GM21619 (cell line): ENCODE data around the gene CEP350.
"Not testable (repeated sequence)": the region's sequence is repeated elsewhere in the genome, so short reads cannot be mapped to it uniquely, and the experiment has no call there.

Source experiments
- ATAC-seq: cut with Tn5 transposase; IDR thresholded peaks from one replicate; pipeline ENCODE4 v1.9.1; 2021; ENCODE audit not compliant: unreplicated experiment

CEP350 gene

DNA sequence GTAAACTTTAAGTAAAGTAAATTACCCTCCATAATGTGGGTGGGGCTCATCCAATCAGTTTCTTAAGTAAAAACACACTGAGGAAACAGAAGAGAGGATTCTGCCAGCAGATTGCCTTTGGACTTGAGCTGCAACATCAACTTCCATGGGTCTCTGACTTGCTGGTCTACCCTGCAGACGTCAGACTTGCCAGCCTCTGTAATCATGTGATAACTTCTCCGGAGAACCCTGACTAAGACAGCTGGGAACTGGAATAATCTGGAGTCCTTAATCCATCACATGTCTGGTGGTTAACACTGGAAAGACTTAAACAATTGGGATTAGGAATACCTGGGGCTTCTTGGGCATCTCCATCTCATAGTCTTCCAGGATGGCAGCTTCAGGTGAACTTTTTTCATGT, 13.2 kb upstream of the CEP350 start:
- ATAC-seq = no peak

DNA sequence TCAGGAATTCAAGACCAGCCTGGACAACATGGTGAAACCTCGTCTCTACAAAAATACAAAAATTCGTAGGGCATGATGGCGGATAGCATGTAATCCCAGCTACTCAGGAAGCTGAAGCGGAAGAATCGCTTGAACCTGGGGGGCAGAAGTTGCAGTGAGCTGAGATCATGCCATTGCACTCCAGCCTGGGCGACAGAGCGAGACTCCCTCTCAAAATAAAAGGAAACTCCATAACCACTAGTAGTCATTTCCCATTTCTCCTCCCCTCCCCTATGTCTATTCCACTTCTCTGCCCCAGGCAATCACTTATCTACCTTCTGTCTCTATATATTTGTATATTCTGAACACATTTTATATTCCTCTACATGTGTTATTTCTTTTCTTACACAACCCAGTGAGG, 4.0 kb upstream of the CEP350 start:
- ATAC-seq = no peak

DNA sequence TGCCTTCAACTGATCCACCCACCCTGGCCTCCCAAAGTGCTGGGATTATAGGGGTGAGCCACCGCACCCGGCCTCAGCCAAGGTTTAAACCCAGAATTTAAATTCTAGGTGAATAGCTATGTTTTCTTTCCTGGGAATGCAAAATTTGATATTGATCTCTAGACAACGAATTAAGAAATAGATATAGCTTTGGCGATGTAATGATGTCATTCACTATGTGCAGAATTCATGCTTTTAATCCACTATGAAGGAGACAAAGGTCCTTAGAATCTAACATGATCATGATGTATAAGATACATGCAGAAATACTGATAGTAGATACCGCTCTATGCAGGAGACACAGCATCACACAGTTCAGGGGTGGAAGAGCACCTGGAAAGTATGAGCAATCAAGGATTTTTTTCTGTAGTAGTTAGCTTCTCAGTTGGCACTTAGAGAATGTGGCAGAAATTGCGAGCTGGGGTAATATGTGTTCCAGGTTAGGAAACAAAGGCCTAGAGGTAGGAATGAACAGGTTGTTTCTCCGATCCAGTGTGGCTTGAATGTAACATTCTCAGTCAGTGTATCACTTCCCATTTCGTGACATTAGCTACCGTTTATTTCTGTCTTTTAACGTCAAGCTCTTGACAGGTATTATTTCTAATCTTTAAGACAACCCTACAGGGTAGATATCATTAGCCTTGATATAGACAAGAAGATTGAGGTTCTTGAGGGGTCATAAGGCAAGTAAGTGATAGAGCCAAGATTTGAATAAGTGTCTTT, 3.0 kb upstream of the CEP350 start:
- no peak for ATAC-seq

DNA sequence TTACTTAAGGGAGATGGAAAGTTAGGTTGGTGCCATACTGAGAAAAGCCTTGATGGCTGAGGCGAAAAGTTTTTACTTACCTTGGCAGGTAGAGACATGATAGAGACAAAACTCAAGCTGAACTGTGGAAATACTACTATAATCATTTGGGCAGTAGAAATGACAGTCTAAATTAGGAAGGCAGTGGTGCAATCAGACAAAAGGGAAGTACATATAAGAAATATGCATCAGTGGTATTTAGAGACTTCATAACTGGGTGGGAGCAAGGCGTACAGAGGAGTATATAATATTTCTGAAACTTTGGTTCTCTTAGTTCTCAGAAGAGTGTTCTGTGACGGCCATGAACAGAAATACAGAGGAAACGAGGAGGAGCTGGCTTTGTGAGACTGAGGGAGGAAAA, 2.4 kb upstream of the CEP350 start:
- ATAC-seq = no peak

DNA sequence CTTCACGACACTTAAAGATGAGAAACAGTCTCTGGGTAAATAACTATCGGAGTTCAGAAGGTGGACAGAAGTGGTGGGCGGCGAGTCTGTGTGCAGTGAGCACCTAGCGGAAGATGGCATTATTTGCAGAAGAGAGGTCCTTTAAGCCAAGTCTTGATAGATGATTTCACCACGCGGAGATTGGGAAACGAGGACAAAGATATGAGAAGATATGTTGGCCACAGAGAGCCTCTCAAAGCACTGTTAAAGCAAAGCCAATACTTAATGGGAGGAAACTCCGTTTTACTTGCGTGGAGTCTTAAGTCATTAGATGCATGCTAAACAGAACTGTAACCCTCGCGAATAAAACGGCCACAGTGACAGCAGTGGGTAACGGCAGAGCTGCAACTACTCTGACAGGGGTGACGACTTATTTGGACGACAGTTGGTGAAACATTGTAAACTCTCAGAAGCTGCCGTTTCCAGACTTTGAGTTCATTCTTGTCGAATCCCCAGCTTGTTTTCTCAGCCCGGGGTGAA, 577 bp upstream of the CEP350 start:
- ATAC-seq = no peak

DNA sequence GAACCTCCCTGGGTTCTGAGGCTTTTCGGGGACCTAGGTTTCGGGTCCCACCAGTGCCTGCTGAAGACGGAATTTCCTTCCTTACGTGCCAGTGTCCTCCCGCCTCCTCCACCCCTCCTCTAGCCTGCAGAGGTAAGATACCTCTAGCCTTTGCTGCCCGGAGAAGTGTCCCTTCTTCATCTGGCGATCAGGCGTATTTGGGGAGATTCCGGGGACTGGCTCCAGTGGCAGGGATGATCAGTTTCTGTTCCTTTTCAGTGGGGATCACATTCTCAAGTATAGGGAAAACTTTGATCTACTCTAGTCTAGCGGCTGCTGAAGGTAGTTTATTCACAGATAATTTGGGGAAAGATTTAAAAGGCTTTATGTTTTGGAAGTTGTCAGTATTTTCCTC, 674 bp downstream of the CEP350 start:
- no peak for ATAC-seq

DNA sequence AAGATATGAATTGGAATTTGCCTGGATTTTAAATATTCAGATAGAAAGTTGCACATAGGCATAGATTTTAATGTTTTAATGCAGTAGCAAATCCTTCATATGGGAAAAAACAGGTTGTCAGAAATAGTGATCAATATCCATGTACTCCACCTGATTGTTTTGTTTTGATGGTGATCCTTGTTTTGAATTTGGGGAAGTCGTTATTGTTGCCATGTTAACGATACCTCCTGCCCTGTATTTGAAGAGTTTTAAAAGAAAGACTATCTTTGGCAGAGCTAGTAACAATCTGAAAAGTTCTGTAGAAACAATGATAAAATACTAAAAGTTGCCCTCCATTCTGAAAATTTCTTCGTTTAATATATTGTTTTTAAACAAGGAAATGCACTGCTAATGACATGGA, 1.1 kb downstream of the CEP350 start:
- no peak for ATAC-seq

DNA sequence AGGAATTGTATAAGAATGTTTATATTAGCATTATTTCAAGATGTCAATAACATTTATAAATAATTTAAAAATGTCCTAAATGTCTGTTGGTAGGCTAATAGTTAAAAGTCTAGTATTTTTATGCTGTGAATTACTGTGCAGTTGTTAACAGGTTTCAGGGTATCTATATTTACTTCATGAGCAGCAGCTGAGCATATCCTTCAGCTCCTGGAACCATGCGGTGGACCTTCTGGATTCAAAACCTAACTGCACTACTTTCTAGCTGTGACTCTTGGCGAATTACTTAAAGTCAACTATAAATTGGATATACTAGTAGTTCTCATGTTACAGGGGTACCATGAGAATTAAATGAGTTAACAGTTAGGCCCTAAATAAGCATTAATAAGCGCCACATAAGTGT, 3.7 kb downstream of the CEP350 start:
- no peak for ATAC-seq

DNA sequence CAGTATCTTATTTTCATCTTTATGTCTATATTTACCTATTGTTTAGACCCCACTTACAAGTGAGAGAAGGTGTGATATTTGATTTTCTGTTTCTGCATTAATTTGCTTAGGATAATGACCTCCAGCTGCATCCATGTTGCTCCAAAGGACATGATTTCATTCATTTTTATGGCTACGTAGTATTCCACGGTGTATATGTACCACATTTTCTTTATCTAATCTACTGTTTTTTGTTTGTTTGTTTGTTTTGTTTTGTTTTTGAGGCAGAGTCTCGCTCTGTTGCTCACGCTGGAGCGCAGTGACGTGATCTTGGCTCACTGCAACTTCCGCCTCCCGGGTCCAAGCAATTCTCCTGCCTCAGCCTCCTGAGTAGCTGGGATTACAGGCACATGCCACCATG, 7.6 kb downstream of the CEP350 start:
- not testable (repeated sequence) for ATAC-seq

DNA sequence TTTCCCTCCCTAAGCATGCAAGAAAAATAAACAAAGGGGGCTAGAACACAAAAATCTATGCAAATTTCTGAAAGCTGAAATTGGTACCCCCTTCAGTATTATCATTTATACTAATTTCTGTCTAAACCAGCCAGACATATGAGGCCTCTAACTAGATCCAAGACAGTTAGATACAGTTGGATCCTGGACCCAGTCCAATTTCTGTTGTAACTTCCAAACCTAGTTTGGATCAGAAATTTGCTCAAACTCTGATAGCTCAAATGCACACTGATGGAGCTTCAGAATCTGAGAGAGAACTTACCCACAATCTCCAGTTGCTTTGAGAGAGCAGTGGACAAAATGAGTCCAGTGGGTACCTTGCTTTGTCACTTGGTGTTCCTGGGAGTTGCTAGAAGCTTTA, 11.9 kb downstream of the CEP350 start:
- no peak for ATAC-seq

DNA sequence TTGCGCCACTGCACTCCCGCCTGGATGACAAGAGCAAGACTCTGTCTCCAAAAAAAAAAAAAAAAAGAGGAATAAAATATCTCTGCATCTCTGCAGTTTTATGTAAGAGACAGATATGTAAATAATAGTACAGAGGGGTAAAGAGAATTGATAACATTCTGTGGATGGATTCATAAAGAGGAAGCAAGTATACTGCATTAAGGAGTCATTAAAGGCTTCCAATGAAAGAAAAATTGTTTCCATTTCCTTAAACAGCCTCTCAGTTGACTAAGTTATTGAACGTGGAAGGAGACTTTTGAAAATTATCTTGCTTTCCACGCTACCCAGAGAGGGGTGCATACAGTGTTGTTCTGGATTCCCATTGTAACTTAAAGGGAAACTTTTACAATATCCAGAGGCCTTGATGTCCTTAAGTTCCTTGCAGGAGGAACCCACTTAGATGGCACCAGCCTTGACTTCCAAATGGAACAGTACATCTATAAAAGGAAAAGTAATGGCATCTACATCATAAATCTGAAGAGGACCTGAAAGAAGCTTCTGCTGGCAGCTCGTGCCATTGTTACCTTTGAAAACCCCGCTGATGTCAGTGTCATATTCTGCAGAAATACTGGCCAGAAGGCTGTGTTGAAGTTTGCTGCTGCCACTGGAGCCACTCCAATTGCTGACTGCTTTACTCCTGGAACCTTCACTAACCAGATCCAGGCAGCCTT, 13.8 kb downstream of the CEP350 start:
- ATAC-seq = no peak

DNA sequence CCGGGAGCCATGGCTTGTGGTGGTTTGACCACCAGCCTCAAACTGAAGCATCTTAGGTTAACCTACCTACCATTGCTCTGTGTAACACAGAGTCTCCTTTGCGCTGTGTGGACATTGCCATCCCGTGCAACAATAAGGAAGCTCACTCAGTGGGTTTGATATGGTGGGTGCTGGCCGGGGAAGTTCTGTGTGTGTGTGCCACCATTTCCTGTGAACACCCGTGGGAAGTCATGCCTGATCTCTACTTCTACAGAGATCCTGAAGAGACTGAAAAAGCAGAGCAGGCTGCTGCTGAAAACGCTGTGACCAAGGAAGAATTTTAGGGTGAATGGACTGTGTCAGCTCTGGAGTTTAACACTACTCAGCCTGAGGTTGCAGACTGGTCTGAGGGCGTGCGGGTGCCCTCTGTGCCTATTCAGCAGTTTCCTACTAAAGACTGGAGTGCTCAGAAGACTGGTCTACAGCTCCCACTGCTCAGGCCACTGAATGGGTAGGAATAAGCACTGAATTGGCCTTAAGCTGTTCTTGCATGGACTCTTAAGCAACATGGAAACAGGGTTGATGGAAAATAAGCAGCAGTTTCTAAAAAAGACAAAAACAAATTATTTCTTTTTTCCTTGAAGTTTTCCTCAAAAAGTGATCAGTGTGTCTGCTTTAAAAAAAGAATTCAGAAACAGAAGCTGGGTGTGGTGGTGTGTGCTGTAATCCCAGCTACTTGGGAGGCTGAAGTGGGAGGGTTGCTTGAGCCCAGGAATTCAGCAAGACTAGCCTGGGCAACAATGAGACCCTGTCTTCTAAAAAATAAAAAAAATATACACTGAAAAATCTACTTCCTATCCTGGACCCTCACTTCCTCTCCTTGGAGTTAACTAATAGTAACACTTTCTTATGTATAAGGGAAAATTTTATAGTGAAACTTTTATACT, 14.6 kb downstream of the CEP350 start:
- no peak for ATAC-seq

DNA sequence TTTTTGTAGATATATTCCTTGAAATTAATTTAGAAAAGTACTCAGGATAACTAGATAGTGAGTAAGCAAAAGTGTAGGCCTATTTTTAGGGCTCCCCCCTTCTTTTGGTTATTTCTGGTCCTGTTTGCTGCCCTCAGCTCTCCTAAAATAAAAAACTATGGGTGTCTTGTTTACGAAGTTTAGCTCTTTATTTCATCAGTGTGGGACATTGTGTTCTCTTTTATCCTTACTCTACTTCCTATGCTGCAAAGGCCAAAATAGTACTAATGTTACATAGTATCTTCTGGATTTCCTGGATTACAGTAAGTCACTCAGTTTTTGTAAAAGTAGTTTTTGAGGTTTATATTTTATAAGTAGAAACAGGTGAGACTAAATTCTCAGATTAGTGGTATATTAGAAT, 15.4 kb downstream of the CEP350 start:
- ATAC-seq = no peak

DNA sequence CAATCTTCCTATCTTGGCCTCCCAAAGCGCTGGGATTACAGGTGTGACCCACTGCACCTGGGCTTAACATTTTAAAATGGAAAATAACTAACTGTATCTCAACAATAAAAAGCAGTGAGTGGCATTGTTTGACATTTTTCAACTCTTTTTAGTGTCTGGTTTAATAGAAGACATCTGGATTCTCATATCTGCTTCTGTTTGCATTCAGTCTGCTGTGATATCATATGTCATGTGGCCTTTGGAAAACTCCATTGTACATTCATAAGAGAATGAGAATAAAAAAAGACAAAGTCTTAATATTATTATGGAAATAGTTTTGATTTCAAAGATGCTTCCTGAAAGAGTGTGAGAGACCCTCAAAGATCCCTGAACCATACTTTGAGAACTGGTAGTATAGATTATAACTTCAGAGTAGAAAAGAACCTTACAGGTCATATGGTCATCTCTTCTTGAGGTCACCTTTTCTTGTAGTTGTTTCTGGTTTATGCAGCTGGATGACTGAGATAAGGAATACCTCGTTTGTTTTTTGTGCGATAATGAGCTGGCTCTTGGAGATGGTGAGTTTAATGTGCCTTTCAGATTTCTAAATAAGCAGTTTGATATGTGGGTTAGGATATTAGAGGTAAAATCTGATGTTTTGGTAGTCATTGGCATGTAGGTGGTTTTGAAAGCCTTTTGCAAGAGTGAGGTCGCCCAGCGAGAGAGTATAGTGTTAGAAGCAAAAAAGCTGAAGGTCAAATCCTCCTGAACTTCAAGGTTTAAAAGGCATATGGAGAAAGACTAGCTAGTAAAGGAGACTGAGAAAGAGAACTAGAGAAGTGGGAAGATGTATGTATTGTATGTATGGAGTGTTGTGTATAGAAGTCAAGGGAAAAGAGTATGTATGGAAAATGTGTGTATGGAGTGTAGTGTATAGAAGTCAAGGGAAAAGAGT, 17.2 kb downstream of the CEP350 start:
- ATAC-seq = no peak

DNA sequence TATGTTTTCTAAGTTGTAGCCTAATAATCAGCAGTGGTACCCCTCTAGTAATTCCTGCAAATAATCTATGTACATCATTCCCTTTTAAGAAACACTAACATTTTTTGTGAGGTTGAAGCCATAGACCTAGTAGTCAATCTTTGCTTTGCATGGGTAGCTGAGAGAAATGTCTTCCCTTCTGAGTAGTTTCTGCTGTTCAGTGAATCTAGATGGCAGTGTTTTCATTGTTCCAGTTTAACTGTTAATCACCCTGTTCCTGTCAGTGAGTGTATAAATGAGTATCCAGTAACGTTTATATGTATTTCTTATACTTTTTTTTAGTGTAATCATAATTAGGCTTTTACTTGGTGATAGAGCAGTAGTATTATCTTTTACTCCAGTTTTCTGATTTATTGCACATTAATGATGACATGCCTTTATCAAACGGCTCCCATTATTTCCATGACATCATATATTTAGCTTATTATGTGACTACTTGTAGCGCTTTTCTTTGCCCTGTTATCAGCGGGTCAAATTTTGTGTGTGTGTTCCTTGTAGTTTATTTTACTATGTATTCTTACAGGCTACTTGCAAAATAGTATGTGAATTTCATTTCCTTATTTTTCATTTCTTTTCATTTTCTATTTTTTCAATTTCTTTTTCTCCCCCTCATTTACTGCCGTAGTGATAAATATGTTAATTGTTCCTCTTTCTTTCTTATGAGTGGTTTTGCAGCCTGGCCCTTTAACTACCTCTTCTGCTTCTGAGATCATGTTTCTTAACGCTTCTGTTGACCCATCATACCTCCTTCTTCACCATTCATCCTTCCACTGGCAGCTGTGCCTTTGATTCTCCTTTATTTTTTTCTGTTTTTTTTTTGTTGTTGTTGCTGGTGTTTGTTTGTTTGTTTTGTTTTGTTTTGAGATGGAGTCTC, 18.8 kb downstream of the CEP350 start:
- ATAC-seq = no peak

DNA sequence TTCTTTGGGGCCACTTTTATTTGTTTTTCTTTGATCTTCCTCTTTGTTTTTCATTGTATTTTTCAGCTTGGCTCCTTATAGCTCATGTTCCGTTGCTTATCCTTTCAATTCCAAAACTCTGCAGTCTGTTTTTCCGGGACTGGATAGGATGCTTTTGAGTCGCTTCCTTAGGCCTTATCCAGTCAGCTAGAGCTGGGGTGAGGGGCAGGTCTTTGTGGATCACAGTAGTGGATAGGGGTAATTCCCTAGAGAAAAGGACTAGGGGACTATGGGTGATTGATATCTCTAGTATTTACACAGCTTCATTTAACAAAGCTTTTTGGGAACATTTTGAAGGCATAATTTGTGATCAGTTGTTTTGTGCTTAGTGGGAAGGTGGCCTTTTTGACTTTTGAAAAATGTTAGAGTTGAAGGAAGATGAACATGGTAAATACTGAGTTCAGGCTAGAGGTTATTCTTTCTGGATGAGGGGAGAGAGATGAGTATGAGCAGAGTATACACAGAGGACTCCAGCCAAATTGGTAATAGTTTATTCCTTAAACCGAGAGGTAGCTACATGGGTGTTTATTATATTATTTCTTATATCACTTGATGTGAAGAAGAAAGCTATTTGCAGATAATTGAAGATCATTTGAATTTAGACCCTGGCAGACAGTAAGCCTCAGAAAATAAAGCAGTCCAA, 22.5 kb downstream of the CEP350 start:
- ATAC-seq = no peak

DNA sequence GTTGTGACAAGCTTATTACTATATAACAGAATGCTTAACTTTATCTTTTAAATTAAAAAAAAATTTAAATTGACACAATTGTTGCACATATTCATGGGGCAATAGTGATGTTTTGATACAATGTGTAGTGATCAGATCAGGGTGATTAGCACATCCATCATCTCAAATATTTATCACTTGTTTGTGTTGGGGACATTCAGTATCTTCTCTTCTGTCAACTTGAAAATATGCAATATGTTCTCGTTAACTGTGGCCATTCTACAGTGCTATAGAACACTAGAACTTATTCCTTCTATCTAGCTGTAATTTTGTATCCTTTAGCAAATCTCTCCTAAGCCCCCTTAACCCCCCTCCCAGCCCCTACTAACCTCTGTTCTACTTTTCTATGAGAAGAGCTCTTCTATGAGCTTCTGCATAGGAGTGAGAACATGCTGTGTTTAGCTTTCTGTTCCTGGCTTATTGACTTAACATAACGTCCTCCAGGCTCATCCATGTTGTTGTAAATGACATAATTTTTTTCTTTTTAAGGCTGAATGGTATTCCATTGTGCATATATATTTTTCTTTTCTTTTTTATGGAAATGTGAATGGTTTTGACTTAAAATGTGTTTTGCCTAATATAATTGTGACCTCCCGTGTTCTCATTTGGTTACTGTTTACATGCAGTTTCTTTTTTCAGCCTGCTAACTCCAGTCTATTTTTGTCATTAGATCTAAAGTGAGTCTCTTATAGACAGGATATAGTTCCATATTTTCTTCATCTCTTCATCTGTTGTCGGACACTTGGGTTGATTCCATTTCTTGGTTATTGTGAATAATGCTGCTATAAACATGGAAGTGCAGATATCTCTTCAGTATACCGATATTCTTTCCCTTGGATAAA, 23.8 kb downstream of the CEP350 start:
- ATAC-seq = no peak

DNA sequence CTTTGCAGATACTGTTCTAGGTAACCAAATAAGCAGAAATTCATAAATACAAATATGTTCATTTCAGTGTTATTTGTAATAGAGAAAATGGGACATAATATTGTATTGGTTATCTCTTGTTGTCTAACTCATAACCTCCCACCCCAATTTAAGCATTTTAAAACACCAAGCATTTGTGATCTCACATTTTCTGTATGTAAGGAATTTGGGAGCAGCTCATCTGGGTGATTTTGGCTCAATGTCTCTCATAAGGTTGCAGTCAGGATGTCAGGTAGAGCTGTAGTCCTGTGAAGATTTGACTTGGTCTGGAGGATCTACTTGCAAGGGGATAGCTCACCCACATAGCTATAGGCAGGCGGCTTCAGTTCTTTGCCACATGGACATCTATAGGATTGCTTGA, 29.5 kb downstream of the CEP350 start:
- no peak for ATAC-seq
